HG03571 (cell line): Measurements from ENCODE around the gene ABLIM2.

ENCODE experiments used
- ATAC-seq: cut with Tn5 transposase; IDR thresholded peaks from one replicate; pipeline ENCODE4 v1.9.1; 2021; ENCODE audit not compliant: unreplicated experiment

Gene ABLIM2

DNA sequence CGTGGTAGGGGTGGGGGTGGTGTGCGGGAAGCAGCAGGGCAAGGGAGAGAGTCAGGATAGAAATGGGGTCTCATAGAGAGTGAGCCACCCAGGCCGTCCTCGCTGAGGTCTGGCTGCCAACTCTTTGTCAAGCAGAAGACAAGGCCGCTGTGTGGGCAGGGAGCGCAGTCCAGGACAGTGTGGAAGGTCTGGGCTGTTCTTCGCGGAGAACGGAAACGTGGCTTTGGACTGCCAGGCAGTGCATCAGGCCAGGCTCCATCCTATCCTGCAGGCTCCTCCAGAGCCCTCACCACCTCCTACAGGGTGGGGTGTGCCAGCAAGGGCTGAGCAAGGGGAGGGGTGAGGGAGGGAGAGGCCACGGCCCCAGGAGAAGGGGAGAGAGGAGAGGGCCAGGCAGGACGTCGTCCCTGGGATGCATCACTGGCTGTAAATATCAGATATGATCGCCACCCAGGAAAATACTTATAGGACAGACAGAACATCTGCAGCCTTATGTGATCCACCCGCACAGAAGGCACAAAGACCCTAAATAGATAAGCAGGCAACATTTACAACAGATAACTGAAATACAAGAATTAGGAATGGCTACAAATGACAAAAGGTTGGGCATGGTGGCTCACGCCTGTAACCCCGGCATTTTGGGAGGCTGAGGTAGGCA, 85.3 kb downstream of the ABLIM2 start:
- ATAC-seq, result no peak

GRCh38 chr4:8072235-8072968, 86.2 kb downstream of the ABLIM2 start:
- ATAC-seq, result no peak

- ATAC-seq, result no peak
Measured at GRCh38 chr4:8071766-8072165, 86.8 kb downstream of the ABLIM2 start.

- no peak for ATAC-seq
Measured at GRCh38 chr4:8070736-8071718, 87.6 kb downstream of the ABLIM2 start.

DNA sequence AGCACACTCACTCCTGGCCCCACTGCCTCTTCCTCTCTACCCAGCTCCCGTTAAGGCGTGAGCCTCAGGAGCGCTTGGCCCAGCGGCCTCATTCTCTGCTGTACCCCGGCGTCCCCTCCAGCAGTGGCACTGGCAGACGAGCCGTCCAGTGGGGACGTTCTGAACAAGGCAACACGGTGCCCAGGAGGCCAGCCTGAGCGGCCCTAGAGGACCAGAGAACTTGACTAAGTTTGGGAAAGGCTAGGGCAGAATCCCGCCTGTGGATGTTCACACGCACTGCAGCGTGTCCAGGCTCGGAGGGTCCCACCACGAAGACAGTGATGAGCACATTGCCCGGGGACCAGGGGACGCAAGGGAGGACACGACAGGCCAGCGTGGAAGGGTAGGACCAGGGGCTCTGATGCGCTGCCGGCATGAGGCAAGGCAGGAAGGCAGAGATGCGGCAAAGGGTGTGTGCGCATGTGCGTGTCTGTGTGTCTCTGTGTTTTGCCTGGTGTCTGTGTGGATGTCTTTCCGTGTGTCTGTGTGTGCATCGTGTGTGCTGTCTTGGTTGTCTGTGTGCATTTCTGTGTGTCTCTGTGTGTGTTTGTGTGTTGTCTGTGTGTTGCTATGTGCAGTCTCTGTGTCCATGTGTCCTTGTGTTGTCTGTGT, 89.4 kb downstream of the ABLIM2 start:
- ATAC-seq, result no peak

DNA sequence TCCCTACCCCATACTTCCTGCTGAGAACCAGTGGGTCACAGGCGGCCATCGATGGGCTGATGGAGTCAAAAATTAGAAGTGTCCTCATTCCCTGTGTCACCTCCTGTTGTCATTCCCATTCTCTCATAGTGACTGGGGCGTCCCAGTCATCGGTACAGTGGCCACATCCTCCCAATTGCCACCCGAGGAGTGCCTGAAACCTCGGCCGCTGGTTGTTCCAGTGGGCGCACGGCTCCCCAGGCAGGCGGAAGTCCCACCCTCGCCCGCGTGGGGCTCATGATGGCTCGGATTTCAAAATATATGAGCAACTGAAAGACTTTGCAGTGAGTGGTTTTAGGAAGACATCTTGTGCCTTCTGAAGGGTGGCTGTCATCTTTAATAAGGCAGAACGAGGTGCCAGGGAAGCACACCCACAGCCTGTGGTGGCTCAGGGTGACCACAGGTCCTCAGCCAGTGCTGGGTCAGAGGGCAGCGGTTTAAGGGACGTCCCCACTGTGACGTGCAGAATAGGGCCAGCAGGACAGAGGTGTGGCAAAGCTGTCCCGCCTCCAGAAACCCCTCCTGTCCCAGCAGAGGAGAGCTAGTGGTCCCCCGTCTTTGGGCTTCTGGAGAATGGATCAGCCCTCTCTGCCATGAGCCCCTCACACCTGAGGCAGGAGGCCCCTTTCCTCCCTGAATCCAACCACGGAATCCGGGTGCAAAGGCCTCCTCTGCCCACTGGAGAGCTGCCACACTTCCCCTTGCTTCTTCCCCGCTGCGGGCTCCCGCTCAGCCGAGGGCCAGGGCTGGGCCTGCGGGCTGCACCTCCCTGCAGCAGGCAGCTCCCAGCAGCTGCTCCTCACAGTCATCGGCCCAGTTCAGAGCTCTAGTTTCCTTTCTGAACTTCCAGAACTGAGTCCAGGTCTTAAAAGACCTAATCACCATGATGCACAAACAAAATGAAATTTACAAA, 90.4 kb downstream of the ABLIM2 start:
- no peak for ATAC-seq

DNA sequence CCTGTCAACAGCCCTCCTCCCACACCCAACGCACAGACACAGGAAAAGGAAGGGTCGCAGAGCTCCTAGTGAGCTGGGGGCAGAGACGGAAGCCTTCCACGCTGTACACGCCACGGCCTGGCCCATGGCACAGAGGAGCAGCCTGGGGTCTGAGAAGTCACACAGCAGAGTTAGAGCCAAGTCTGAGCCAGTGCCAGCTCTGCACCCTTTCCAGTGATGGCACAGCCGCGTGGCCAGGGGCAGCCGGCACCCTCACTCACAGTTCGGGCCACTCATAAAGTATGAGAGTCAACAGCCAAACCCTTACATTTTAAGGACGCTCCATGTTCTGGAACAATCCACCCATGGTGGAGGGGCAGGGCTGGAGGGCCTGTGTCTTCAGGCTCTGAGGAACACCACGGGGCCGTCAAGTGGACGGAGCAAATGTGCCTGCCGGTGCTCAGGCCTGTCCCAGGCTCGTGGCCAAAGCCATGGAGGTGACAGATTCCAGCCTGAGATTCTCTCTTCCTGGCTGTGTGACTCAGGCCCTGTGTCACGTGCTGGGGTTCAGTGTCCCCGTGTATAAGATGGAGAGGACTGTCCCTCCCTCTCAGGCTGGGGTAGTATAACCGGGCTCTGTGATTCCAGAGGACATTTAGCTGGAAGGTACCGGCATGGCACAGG, 91.2 kb downstream of the ABLIM2 start:
- no peak for ATAC-seq

DNA sequence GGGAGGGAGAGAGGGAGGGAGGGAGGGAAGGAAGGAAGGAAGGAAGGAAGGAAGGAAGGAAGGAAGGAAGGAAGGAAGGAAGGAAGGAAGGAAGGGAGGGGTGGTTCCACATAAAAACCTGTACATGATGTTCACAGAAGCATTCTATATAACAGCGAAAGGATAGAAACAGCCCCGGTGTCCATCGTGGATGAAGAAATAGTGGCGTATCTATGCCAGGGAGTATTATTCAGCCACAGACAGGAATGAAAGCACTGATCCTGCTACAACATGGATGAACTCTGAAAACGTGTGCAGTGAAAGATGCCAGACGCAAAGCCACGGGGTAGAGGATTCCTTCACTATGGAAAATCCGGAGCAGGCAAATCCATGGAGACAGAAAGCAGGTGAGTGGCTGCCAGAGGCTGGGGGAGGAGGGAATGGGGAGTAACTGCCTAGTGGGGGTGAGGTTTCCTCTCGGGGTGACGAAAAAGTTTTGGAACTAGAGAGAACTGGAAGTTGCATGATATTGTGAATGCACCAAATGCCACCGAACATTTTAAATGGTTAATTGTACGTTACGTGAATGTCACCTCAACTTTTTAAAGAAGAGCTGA, 92.2 kb downstream of the ABLIM2 start:
- ATAC-seq, result no peak

- no peak for ATAC-seq
Measured at GRCh38 chr4:8063974-8064563, 94.5 kb downstream of the ABLIM2 start.

DNA sequence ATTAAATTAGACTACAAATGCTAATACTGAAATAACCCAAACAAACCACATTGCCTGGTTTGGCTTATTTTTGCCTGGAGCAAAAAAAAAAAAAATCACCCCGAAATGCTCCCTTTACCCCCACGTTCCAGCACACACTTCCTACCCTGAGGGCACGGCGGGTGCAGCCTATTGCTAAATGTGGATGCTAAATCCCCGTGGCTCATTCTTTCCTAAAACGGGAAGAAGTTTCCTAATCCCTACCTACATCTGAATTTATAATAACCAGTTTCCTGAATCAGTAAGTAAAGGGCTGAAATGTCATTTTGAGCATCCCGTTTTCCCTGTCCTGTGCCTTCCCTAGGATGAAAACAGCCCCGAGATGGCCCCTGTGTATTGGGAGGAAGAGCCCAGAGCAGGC, 97.0 kb downstream of the ABLIM2 start:
- no peak for ATAC-seq

DNA sequence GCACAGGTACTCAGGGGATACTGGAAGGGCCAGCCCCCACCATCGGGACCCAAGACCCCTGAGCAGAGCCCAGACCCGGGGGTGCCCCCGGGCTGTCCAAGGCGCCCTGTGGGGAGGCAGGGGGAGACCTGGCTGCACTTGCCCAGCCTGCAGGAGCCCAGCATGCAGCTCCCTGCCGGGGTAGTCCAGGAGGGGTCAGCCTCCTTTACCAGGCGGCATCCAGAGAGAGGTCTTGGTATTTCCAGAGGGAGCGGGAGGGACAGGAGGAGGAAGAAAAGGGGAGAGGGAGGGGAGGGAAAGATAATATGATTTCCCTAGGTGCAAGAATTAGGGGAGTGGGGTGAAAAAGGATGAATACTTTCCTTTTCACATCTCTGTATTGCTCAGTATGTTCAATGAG, 97.5 kb downstream of the ABLIM2 start:
- no peak for ATAC-seq

DNA sequence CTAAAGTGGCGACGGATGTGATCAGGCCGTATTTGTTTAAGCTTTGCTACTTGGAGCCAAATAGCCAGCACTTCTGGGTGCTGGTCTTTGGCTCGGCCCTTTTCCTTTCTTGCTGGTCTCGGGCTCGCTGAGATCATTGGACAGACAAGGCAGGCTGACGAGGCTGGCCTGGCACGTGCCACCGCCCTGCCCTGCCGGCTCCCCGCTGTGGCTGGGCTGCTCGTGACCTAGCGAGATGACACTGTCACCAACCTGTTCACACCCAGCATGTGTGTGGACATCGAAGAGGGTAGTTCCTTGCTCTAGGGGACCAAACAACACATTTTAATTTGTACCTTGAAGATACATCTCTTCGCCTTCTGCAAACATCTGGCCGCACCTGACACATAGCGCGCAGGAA, 98.0 kb downstream of the ABLIM2 start:
- no peak for ATAC-seq

GRCh38 chr4:8058031-8058479, 100.6 kb downstream of the ABLIM2 start:
- ATAC-seq, result no peak

DNA sequence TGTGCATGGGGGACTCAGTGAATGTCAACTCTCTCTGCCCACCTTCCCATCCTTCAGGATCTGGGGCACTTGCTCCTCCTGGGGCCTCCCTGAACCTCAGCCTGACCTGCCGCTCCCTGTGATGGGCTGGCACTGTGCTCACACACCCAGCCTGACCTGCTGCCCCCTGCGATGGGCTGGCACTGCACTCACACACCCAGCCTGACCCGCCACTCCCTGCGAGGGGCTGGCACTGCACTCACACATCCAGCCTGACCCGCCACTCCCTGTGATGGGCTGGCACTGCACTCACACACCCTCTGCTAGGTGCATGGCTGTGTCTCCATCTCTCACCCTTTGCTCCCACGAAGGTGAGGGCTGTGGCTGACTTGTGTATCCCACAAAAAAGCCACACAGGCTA, 103.4 kb downstream of the ABLIM2 start:
- no peak for ATAC-seq

DNA sequence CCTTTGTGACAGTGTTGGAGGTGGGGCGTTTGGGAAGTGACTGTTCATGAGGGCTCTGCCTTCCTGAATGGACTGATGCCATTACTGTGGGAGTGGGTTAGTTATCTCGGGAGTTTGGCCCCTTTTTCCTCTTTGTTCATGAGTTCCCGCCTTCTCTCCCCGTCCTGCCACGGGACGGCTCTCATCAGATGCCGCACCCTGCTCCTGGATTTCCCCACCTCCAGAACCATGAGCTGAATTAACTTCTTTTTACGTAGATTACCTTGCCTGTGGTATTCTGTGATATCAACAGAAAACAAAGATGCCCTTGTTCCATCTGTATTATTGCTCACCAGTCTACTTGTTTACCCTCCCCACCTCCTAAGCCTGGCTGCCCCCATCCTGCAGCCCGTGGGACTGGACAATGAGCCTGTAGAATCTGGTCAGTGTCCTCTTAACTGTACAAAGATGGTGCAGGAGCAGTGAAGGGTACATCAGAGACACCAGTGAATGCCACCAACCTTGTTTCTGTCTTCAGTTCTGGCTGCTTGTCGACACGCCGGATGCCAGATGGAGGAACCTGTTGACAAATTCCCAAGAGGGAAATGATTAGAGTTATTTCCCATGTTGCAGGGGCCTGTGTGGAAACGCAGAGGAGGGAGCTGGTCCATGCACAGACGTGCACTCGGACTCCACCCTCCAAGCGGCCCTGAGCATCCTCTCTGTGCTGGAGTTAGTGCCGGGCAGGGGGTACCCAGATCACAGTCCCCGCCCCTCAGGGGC, 104.7 kb downstream of the ABLIM2 start:
- ATAC-seq, result no peak

- ATAC-seq, result no peak
Measured at GRCh38 chr4:8052160-8052691, 106.4 kb downstream of the ABLIM2 start.

GRCh38 chr4:8051644-8052043, 107.0 kb downstream of the ABLIM2 start:
- ATAC-seq, result no peak
